Measurements from ENCODE around the gene ICAM3.

GRCh38 chr19:10284065-10284959 lies 55.1 kb downstream of the ICAM3 start:
- TF ChIP-seq, protein P1, sequence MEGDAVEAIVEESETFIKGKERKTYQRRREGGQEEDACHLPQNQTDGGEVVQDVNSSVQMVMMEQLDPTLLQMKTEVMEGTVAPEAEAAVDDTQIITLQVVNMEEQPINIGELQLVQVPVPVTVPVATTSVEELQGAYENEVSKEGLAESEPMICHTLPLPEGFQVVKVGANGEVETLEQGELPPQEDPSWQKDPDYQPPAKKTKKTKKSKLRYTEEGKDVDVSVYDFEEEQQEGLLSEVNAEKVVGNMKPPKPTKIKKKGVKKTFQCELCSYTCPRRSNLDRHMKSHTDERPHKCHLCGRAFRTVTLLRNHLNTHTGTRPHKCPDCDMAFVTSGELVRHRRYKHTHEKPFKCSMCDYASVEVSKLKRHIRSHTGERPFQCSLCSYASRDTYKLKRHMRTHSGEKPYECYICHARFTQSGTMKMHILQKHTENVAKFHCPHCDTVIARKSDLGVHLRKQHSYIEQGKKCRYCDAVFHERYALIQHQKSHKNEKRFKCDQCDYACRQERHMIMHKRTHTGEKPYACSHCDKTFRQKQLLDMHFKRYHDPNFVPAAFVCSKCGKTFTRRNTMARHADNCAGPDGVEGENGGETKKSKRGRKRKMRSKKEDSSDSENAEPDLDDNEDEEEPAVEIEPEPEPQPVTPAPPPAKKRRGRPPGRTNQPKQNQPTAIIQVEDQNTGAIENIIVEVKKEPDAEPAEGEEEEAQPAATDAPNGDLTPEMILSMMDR (conservative IDR thresholded peaks at IDR 0.05; ENCODE audit: low read length) = no peak
- no peak for TF ChIP-seq EZH2phosphoT487 (IDR thresholded peaks at IDR 0.05; ENCODE audit: borderline replicate concordance)

Measured in Loucy (cell line).